PFSK-1 (cell line): ENCODE measurements around the gene TMEM131.

ENCODE experiments used
- FOXP2 ChIP-seq: optimal IDR thresholded peaks from 2 replicates; pipeline ENCODE3; 2011; ENCODE audit warnings: borderline replicate concordance, control low read depth, inconsistent platforms; ENCODE audit not compliant: insufficient read depth; ENCODE audit errors: extremely low read length, extremely low read depth
- POLR2AphosphoS5 ChIP-seq: IDR thresholded peaks from 2 replicates; pipeline ENCODE4 v1.6.1; 2012; ENCODE audit warnings: low read depth, mild to moderate bottlenecking, control low read depth, low read length, moderate library complexity
- SIN3A ChIP-seq: IDR thresholded peaks from 2 replicates; pipeline ENCODE4 v1.6.1; 2012; ENCODE audit warnings: mild to moderate bottlenecking, low read length, moderate library complexity, borderline replicate concordance; ENCODE audit not compliant: insufficient read depth
- TAF1 ChIP-seq: IDR thresholded peaks from 2 replicates; pipeline ENCODE4 v1.6.1; 2012; ENCODE audit warnings: low read length, control low read depth, borderline replicate concordance; ENCODE audit not compliant: insufficient read depth
- TF ChIP-seq, protein P1 (sequence below), 2 experiments: IDR thresholded peaks; 2 replicates each; pipeline versions ENCODE4 v1.6.1 to v1.8.0; 2011 to 2012; ENCODE audit warnings: low read depth in 2 of 2, low read length in 2 of 2, control low read depth in 1 of 2, inconsistent platforms in 1 of 2, mild to moderate bottlenecking in 1 of 2, moderate library complexity in 1 of 2; ENCODE audit not compliant: insufficient read depth in 1 of 2

Gene TMEM131

DNA sequence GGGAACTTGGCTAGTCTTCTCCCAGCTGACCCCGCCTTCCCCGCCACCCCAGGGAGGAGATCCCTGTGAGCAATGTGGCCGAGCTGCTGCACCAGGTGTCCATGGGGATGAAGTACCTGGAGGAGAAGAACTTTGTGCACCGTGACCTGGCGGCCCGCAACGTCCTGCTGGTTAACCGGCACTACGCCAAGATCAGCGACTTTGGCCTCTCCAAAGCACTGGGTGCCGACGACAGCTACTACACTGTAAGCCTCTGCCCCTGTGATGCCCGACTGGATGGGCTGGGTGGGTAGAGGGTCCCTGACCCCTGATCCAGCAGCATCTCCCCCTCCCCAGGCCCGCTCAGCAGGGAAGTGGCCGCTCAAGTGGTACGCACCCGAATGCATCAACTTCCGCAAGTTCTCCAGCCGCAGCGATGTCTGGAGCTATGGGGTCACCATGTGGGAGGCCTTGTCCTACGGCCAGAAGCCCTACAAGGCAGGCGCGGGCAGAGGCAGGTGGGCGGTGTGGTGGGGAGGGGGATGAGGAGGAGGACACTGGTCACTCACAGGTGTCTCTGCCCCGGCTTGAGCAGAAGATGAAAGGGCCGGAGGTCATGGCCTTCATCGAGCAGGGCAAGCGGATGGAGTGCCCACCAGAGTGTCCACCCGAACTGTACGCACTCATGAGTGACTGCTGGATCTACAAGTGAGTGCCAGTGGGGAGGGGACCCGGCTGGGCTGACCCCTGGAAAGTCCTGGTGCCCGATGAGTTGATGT lies 258.1 kb downstream of the TMEM131 start:
- TF ChIP-seq POLR2AphosphoS5: no peak
- TF ChIP-seq, protein P1, sequence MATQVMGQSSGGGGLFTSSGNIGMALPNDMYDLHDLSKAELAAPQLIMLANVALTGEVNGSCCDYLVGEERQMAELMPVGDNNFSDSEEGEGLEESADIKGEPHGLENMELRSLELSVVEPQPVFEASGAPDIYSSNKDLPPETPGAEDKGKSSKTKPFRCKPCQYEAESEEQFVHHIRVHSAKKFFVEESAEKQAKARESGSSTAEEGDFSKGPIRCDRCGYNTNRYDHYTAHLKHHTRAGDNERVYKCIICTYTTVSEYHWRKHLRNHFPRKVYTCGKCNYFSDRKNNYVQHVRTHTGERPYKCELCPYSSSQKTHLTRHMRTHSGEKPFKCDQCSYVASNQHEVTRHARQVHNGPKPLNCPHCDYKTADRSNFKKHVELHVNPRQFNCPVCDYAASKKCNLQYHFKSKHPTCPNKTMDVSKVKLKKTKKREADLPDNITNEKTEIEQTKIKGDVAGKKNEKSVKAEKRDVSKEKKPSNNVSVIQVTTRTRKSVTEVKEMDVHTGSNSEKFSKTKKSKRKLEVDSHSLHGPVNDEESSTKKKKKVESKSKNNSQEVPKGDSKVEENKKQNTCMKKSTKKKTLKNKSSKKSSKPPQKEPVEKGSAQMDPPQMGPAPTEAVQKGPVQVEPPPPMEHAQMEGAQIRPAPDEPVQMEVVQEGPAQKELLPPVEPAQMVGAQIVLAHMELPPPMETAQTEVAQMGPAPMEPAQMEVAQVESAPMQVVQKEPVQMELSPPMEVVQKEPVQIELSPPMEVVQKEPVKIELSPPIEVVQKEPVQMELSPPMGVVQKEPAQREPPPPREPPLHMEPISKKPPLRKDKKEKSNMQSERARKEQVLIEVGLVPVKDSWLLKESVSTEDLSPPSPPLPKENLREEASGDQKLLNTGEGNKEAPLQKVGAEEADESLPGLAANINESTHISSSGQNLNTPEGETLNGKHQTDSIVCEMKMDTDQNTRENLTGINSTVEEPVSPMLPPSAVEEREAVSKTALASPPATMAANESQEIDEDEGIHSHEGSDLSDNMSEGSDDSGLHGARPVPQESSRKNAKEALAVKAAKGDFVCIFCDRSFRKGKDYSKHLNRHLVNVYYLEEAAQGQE (IDR thresholded peaks at IDR 0.05; ENCODE audit: insufficient read depth in 1 of 2, low read depth in 2 of 2, low read length in 2 of 2): no peak
- TF ChIP-seq FOXP2: no peak
- no peak for TF ChIP-seq TAF1
- no peak for TF ChIP-seq SIN3A

DNA sequence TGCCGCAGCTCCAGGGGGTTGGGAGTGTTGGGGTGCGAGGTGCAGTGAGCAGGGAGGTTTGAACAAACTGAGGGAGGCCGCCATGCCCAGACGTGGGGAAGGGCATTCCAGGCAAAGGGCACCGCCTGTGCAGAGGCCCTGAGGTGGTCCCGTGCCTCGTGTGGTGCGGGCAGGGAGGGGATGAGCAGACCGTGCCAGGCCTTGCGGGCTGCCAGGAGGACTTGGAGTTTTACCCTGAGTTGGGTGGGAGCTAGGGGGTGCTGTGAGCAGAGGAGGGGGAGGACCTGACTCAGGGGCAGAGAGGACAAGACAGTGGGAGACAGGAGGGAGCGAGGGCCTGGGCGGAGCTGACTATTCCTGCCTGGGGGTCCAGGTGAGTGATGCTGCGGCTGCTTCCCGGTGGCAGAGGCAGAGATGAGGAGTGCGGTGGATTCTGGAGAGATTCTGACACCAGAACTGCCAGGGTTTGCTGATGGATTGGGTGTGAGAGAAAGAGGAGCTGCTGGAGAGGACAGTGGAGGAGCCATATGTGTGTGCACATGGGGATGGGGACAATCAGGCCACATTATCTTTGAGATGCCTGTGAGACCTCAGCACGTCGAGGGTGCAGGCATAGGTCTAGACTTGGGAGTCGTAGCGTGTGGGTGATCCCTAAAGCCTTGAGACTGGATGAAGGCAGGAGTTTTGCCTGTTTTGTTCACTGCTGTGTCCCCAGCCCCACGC lies 259.0 kb downstream of the TMEM131 start:
- TF ChIP-seq TAF1 (no peak), SIN3A (no peak), FOXP2 (no peak), POLR2AphosphoS5 (no peak)
- TF ChIP-seq, protein P1 (IDR thresholded peaks at IDR 0.05; ENCODE audit: insufficient read depth in 1 of 2, low read depth in 2 of 2, low read length in 2 of 2): no peak

DNA sequence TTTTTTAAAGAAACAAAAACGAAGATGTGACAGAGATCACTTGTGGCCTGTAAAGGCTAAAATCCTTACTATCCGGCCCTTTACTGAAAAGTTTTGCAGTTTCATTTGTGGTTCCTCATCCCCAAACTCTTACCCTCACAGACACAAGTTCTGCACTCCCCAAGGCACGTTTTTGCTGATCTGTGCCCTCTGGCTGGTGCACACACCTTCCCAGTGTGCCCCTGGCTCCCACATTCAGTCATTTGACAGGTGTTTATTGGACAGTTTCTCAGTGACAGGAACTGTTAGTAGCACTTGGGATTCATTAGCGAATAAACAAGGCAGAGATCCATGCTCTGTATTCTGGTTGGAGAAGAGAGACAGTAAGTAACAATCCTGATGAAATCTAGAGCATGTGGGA lies 259.6 kb downstream of the TMEM131 start:
- TF ChIP-seq SIN3A (no peak), FOXP2 (no peak), POLR2AphosphoS5 (no peak), TAF1 (no peak)
- TF ChIP-seq, protein P1 (IDR thresholded peaks at IDR 0.05; ENCODE audit: insufficient read depth in 1 of 2, low read depth in 2 of 2, low read length in 2 of 2): no peak

DNA sequence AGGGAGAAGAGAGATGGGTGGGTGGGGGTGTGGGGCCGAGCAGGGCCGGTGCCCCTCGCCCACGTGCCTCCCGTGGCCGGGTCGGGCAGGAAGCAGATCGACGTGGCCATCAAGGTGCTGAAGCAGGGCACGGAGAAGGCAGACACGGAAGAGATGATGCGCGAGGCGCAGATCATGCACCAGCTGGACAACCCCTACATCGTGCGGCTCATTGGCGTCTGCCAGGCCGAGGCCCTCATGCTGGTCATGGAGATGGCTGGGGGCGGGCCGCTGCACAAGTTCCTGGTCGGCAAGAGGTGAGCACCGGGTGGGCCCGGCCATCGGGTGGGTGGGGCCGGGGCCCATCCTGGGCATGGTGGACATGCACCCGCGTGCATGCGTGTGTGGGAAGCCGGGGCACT lies 260.6 kb downstream of the TMEM131 start:
- TF ChIP-seq, protein P1 (IDR thresholded peaks at IDR 0.05; ENCODE audit: insufficient read depth in 1 of 2, low read depth in 2 of 2, low read length in 2 of 2): no peak
- TF ChIP-seq SIN3A (no peak), POLR2AphosphoS5 (no peak), TAF1 (no peak), FOXP2 (no peak)
